ENCODE data around the gene ZNF227.

- TF ChIP-seq CTCF (IDR thresholded peaks at IDR 0.05) (no peak), POLR2A (IDR thresholded peaks at IDR 0.05) (no peak)
Observed at GRCh38 chr19:44163789-44164188, 48.5 kb upstream of the ZNF227 start.

All from suprapubic skin (tissue), 3 donors.